Measurements from ENCODE around the gene ZSCAN20. TPM values are rescaled to one million over a fixed set of nuclear protein-coding genes. Genes with fewer than 3 reads are reported as not detected.

ZSCAN20 gene
- total RNA-seq, 4 donors from 2014 or later, result 2.7 to 7.0 (median 4.2) TPM

DNA sequence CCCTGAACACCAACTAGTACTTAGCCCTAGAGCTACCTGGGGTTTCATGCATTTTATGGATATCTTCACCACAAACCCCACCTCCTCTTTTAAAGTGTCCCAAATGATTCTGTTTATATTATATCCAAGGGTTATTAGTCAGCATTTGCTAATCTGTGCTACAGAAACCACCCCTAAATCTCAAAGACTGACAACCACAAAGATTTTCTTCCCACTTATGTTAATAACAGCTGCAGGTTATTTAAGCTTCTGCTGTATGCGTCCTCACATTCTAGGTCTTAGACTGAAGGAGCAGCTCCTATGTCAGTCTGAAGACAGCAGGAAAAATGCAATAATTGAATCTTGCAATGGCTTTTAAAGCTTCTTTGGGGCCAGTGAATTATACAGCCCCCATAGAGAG is 30.3 kb upstream of the ZSCAN20 start:
- no peak for TF ChIP-seq POLR2A (IDR thresholded peaks at IDR 0.05)
- TF ChIP-seq, protein P1, sequence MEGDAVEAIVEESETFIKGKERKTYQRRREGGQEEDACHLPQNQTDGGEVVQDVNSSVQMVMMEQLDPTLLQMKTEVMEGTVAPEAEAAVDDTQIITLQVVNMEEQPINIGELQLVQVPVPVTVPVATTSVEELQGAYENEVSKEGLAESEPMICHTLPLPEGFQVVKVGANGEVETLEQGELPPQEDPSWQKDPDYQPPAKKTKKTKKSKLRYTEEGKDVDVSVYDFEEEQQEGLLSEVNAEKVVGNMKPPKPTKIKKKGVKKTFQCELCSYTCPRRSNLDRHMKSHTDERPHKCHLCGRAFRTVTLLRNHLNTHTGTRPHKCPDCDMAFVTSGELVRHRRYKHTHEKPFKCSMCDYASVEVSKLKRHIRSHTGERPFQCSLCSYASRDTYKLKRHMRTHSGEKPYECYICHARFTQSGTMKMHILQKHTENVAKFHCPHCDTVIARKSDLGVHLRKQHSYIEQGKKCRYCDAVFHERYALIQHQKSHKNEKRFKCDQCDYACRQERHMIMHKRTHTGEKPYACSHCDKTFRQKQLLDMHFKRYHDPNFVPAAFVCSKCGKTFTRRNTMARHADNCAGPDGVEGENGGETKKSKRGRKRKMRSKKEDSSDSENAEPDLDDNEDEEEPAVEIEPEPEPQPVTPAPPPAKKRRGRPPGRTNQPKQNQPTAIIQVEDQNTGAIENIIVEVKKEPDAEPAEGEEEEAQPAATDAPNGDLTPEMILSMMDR (IDR thresholded peaks at IDR 0.05 in 4 of 5, conservative IDR thresholded peaks at IDR 0.05 in 1 of 5), result no peak
- peaks cover 12 to 14% of the 10 kb centered on the region in 2 donors for H3K4me1 ChIP-seq
- no peaks in the 10 kb centered on the region for H3K36me3 ChIP-seq
- in situ Hi-C loops (cut with MboI; ENCODE audit: low sequenced_read_pairs in 4 of 4) (no loop called here), intact Hi-C loops (cut with DNase I; ENCODE audit: low total_unique reads) (no loop called here)
- H3K9me3 ChIP-seq, result no peaks in the 10 kb centered on the region
- ATAC-seq (no peak), DNase-seq (no peak)
- H3K27ac ChIP-seq, result no peak overlapping the region
- no peaks in the 10 kb centered on the region for H3K27me3 ChIP-seq
- no peak overlapping the region for H3K4me3 ChIP-seq

DNA sequence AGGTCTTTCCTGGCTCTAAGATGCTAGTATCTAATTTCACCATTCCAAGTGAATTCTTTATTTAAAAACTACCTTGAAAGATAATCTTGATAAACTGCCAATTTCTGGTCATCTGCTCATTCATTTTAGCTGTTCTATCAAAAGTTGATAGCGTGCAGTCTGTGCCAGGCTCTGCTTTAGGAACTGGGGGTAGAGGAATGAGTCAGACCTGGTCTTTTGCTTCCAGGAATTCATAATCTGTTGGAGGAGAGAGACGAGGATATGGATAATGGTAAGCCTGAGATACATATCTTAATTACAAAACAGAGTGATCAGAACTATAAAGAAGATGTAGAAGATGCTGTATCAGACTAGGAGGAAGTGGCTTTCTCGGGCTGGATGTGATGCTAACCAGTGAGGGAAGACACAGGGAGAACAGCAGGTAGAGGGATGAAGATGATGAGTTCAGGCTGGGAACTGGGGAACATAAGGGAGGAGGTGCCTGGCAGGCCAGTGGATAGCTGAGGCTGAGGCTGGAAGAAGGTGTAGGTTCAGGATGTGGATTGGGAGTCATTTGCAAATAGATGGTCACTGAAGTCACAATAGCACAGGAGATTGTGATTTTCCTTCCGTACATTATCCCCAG is 29.3 kb upstream of the ZSCAN20 start:
- Histone ChIP-seq H3K9me3 (no peaks in the 10 kb centered on the region), H3K36me3 (no peaks in the 10 kb centered on the region), H3K27ac (peak overlapping the region in 3 of 4 donors; percentile 55 to 76 (median 70)), H3K27me3 (no peaks in the 10 kb centered on the region), H3K4me1 (peaks cover 12 to 14% of the 10 kb centered on the region in 2 donors), H3K4me3 (no peak overlapping the region)
- in situ Hi-C loops (cut with MboI; ENCODE audit: low sequenced_read_pairs in 4 of 4), result no loop called here
- no peak for DNase-seq
- ATAC-seq, result no peak
- intact Hi-C loops (cut with DNase I; ENCODE audit: low total_unique reads), result no loop called here
- no peak for TF ChIP-seq POLR2A (IDR thresholded peaks at IDR 0.05)
- TF ChIP-seq, protein P1 (IDR thresholded peaks at IDR 0.05 in 4 of 5, conservative IDR thresholded peaks at IDR 0.05 in 1 of 5), result no peak

DNA sequence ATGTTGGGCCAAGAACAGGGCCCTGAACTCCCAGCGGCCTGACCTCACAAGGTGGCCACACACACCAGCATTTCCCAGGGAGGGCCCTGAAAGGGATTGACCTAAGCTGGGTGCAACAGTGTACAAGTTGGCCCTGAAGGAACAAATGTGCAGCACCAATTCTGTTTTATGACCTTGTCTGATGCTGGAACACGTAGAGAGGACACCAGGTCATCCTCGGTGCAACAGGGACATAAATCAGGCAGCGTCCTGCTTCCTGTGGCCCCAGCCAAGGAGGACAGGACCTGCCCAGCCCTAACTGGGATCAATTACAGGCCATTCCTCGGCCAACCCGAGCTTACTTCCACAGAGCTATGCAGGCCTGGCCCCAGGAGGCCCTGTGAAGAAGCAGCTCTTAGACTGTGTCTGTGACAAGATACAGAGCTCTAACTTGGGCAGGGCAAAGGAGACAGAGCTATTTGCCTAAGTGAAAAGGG is 28.7 kb upstream of the ZSCAN20 start:
- in situ Hi-C loops (cut with MboI; ENCODE audit: low sequenced_read_pairs in 4 of 4), result no loop called here
- H3K4me1 ChIP-seq, result peaks cover 12 to 14% of the 10 kb centered on the region in 2 donors
- no peaks in the 10 kb centered on the region for H3K9me3 ChIP-seq
- peak; percentile 81 to 97 for ATAC-seq
- no peak overlapping the region for H3K4me3 ChIP-seq
- no peaks in the 10 kb centered on the region for H3K27me3 ChIP-seq
- H3K27ac ChIP-seq, result peak overlapping the region; percentile 45 to 76 (median 62)
- DNase-seq, result peak; percentile 45 to 82
- H3K36me3 ChIP-seq, result no peaks in the 10 kb centered on the region
- TF ChIP-seq, protein P1 (IDR thresholded peaks at IDR 0.05 in 4 of 5, conservative IDR thresholded peaks at IDR 0.05 in 1 of 5), result no peak
- no peak for TF ChIP-seq POLR2A (IDR thresholded peaks at IDR 0.05)
- intact Hi-C loops (cut with DNase I; ENCODE audit: low total_unique reads), result no loop called here

DNA sequence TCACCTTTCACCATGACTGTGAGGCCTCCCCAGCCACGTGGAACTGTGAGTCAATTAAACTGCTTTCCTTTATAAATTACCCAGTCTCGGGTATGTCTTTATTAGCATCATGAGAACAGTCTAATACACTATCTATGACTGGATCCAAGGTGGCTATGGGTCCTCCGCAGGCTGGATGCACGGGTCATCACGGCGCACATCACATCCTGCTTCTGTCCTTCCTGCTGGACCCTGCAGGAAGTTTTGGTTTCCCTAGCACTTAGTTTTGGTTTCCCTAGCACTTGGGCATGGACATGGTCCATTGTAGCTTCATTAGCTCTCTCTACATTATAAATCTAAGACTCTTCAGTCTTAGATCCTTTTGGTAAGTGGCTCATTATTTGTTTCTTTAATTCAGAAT is 27.3 kb upstream of the ZSCAN20 start:
- no peak for ATAC-seq

More for the DNA sequence above, 27.3 kb upstream of the ZSCAN20 start:
- DNase-seq, result no peak
- H3K36me3 ChIP-seq, result no peaks in the 10 kb centered on the region
- no peaks in the 10 kb centered on the region for H3K27me3 ChIP-seq
- in situ Hi-C loops (cut with MboI; ENCODE audit: low sequenced_read_pairs in 4 of 4) (no loop called here), intact Hi-C loops (cut with DNase I; ENCODE audit: low total_unique reads) (no loop called here)
- peaks cover 12 to 14% of the 10 kb centered on the region in 2 donors for H3K4me1 ChIP-seq
- TF ChIP-seq, protein P1 (IDR thresholded peaks at IDR 0.05 in 4 of 5, conservative IDR thresholded peaks at IDR 0.05 in 1 of 5), result no peak
- TF ChIP-seq POLR2A (IDR thresholded peaks at IDR 0.05), result no peak
- H3K9me3 ChIP-seq, result no peaks in the 10 kb centered on the region
- no peak overlapping the region for H3K4me3 ChIP-seq
- no peak overlapping the region for H3K27ac ChIP-seq

Measured in gastrocnemius medialis (tissue), 4 donors.